Measurements from ENCODE around the gene PAMR1. TPM values are rescaled to one million over a fixed set of nuclear protein-coding genes. Genes with fewer than 3 reads are reported as not detected.

Gene PAMR1
- total and polyA plus RNA-seq, 7 donors, result 0.16 to 1.9 (median 0.72) TPM

- H3K27ac ChIP-seq, result no peak overlapping the region
- H3K9me3 ChIP-seq, result no peaks in the 10 kb centered on the region
- 36 to 45% (median 43%) methylated on average over 4 of the region's 4 CpGs for WGBS, 3 donors
- no peaks in the 10 kb centered on the region for H3K36me3 ChIP-seq (ENCODE audit: insufficient read depth in 1 of 2, low read depth in 1 of 2)
- DNase-seq (no peak), ATAC-seq (no peak)
- H3K4me3 ChIP-seq, result no peak overlapping the region
- H3K4me1 ChIP-seq, result no peaks in the 10 kb centered on the region
- no peaks in the 10 kb centered on the region for H3K27me3 ChIP-seq (ENCODE audit: insufficient read depth in 3 of 3, low read length in 2 of 3)
- intact Hi-C loops (cut with DNase I), result no loop called here
- TF ChIP-seq CTCF (IDR thresholded peaks at IDR 0.05), result no peak
Measured at GRCh38 chr11:35566181-35566580, 40.8 kb upstream of the PAMR1 start.

GRCh38 chr11:35564245-35564595 lies 38.8 kb upstream of the PAMR1 start:
- DNase-seq, result no peak
- intact Hi-C loops (cut with DNase I), result no loop called here
- Histone ChIP-seq H3K4me1 (no peaks in the 10 kb centered on the region), H3K9me3 (no peaks in the 10 kb centered on the region), H3K4me3 (no peak overlapping the region), H3K36me3 (ENCODE audit: insufficient read depth in 1 of 2, low read depth in 1 of 2) (no peaks in the 10 kb centered on the region), H3K27ac (no peak overlapping the region), H3K27me3 (ENCODE audit: insufficient read depth in 3 of 3, low read length in 2 of 3) (peaks cover 0 to 6% (median 0%) of the 10 kb centered on the region in 3 donors)
- WGBS, 3 donors, result 60 to 76% (median 73%) methylated on average over 4 of the region's 4 CpGs
- no peak for ATAC-seq
- TF ChIP-seq CTCF (IDR thresholded peaks at IDR 0.05), result no peak

- Histone ChIP-seq H3K36me3 (ENCODE audit: insufficient read depth in 1 of 2, low read depth in 1 of 2) (no peaks in the 10 kb centered on the region), H3K27ac (no peak overlapping the region), H3K4me1 (no peaks in the 10 kb centered on the region), H3K27me3 (ENCODE audit: insufficient read depth in 3 of 3, low read length in 2 of 3) (peaks cover 0 to 6% (median 0%) of the 10 kb centered on the region in 3 donors), H3K4me3 (no peak overlapping the region), H3K9me3 (no peaks in the 10 kb centered on the region)
- TF ChIP-seq CTCF (IDR thresholded peaks at IDR 0.05), result no peak
- DNase-seq (no peak), ATAC-seq (no peak)
- intact Hi-C loops (cut with DNase I), result no loop called here
- 72 to 76% (median 73%) methylated on average over 6 of the region's 6 CpGs for WGBS, 3 donors
Measured at GRCh38 chr11:35563484-35564244, 38.2 kb upstream of the PAMR1 start.

- DNase-seq (no peak), ATAC-seq (no peak)
- no peaks in the 10 kb centered on the region for H3K4me1 ChIP-seq
- no peak overlapping the region for H3K27ac ChIP-seq
- WGBS, 3 donors, result 83 to 89% (median 88%) methylated on average over 5 of the region's 5 CpGs
- no peaks in the 10 kb centered on the region for H3K9me3 ChIP-seq
- H3K36me3 ChIP-seq (ENCODE audit: insufficient read depth in 1 of 2, low read depth in 1 of 2), result no peaks in the 10 kb centered on the region
- no peak overlapping the region for H3K4me3 ChIP-seq
- peaks cover 0 to 6% (median 0%) of the 10 kb centered on the region in 3 donors for H3K27me3 ChIP-seq (ENCODE audit: insufficient read depth in 3 of 3, low read length in 2 of 3)
- no peak for TF ChIP-seq CTCF (IDR thresholded peaks at IDR 0.05)
- intact Hi-C loops (cut with DNase I), result no loop called here
Measured at GRCh38 chr11:35559949-35560348, 34.5 kb upstream of the PAMR1 start.

GRCh38 chr11:35558513-35558912 lies 33.1 kb upstream of the PAMR1 start:
- 17 to 30% (median 29%) methylated on average over 3 of the region's 3 CpGs for WGBS, 3 donors

More at GRCh38 chr11:35558513-35558912, 33.1 kb upstream of the PAMR1 start:
- ATAC-seq, result peak in 1 of 4 donors; percentile 33
- Histone ChIP-seq H3K4me1 (no peaks in the 10 kb centered on the region), H3K36me3 (ENCODE audit: insufficient read depth in 1 of 2, low read depth in 1 of 2) (no peaks in the 10 kb centered on the region), H3K4me3 (no peak overlapping the region), H3K27ac (no peak overlapping the region), H3K9me3 (no peaks in the 10 kb centered on the region), H3K27me3 (ENCODE audit: insufficient read depth in 3 of 3, low read length in 2 of 3) (peaks cover 0 to 6% (median 0%) of the 10 kb centered on the region in 3 donors)
- no peak for TF ChIP-seq CTCF (IDR thresholded peaks at IDR 0.05)
- no peak for DNase-seq
- intact Hi-C loops (cut with DNase I), result no loop called here

Measured in psoas muscle (tissue), 8 donors.